Activated naive CD8-positive, alpha-beta T cell treated with anti-CD3 and anti-CD28 coated beads, Interleukin-2, amount 10 ng/mL, durations not matched to agents 7 days and 5 days (primary cell): ENCODE results near the gene ANKRD29. TPM values are rescaled to one million over a fixed set of nuclear protein-coding genes. Genes with fewer than 3 reads are reported as not detected.

Experiments
- ATAC-seq: fragments of 150-1000 bp; cut with Tn5 transposase; one replicate; pipeline ENCODE4 v1.10.0; 2021; ENCODE audit warnings: low read depth, moderate library complexity
- POLR2A ChIA-PET: fragments of 350-600 bp; sonication (Branson Sonifier 250); formaldehyde crosslinking; loops from one replicate; lab custom pipeline; 2021; ENCODE audit warnings: antibody characterized with exemption; lab: Charles Lee
- DNase-seq: peaks from one replicate; pipeline ENCODE4 v3.0.0; 2021
- H3K27ac Mint-ChIP-seq: one replicate; pipeline ENCODE4 v1.8.0; 2022; ENCODE audit warnings: mild to moderate bottlenecking, mixed read lengths
- H3K27me3 Mint-ChIP-seq: one replicate; pipeline ENCODE4 v1.8.0; 2022; ENCODE audit warnings: mild to moderate bottlenecking, moderate library complexity, mixed read lengths
- H3K36me3 Mint-ChIP-seq: one replicate; pipeline ENCODE4 v1.8.0; 2021; ENCODE audit warnings: mild to moderate bottlenecking, mixed read lengths
- H3K4me1 Mint-ChIP-seq: one replicate; pipeline ENCODE4 v1.8.0; 2021; ENCODE audit warnings: mixed read lengths
- H3K4me3 Mint-ChIP-seq: one replicate; pipeline ENCODE4 v1.8.0; 2022; ENCODE audit warnings: mild to moderate bottlenecking, moderate library complexity, mixed read lengths
- H3K9me3 Mint-ChIP-seq: one replicate; pipeline ENCODE4 v1.8.0; 2021; ENCODE audit warnings: mixed read lengths
- total RNA-seq, 2 experiments: library from RNA; stranded (reverse); gene quantifications; one replicate each; pipeline ENCODE4 v1.2.3, GENCODE V29; 2021

Gene ANKRD29
- total RNA-seq, 2 experiments from 2014 or later, result not detected

DNA sequence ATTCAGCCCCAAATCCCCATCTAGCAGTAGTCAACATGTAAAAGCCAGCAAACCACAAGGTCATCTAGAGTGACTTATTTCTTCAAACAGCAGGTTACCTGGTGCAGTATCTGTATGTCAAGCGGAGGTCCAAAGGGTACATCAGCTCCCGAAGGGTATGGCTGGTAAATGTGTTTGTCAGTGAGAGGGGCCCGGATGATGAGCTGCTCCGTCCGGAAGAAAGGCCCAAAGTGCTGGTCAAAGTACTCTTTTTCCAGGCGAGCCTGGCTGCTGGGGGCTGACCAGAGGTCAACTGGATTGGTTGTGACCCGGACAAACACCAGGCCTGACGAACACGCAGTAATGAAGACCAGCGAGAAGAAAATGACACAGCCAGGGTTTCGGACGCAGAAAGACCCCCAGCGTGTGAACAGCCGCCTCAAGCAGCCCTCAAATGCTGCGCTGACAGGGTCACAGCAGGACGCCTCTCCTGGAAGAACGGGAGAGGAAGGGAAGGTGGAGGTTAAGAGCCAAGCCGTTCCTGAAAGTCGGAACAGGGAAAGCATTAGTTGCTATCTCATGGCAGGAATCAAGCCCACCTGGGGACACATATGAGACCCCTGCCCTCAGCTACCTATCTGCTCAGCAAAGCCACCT, 106.4 kb downstream of the ANKRD29 start:
- peaks cover 5% of the 10 kb centered on the region for H3K4me1 Mint-ChIP-seq
- H3K27ac Mint-ChIP-seq, result no peak overlapping the region
- POLR2A ChIA-PET, result no interaction called here
- no peak overlapping the region for H3K4me3 Mint-ChIP-seq
- H3K27me3 Mint-ChIP-seq, result no peaks in the 10 kb centered on the region
- no peak for ATAC-seq
- DNase-seq, result no peak
- no peaks in the 10 kb centered on the region for H3K9me3 Mint-ChIP-seq
- peaks cover 40% of the 10 kb centered on the region for H3K36me3 Mint-ChIP-seq

DNA sequence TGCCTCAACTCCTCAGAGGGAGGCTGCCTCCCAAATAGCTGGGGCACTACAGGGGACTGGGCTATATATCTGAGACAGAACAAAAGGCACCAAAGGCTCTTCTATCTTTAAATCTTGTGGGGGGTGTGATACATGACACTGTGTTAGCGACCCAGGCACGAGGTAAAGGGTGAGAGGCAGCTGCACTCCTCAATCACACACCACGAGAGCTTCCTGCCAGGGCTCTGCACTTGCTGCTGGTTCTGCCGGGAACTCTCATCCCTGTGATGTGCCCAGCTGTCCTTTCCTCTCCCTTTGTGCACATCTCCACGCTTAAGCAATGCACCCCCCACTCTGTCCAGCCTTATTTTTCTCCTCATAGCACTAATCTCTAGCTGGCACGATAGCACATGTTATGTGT, 108.8 kb downstream of the ANKRD29 start:
- POLR2A ChIA-PET, result interaction anchor here (0.5 to 0.7 kb wide), 2 partner anchors 134 to 460 kb away, joined by 3 read pairs; no protein-coding TSS in a partner anchor

DNA sequence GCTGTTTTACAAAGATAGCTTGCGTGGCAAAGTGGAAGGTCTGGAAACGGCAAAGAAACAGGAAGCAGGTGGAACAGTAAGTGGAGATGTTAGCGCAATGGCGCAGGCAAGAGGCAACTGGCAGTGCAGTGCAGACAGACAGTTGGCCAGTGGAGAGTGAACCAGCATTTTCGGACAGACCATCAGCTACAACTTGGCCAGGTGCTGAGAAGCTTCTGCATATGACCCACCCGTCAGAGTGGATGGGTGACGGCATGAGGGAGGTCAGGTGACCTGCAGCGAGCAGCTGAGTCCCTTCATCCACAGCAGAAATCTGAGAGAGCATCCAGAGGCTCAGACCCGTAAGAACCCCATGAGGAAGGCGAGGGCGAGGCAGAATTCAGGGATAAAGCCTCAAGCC, 110.2 kb downstream of the ANKRD29 start:
- no peak for DNase-seq
- no peak overlapping the region for H3K4me3 Mint-ChIP-seq
- H3K36me3 Mint-ChIP-seq, result peaks cover 30% of the 10 kb centered on the region
- no peaks in the 10 kb centered on the region for H3K27me3 Mint-ChIP-seq
- no peak for ATAC-seq
- H3K27ac Mint-ChIP-seq, result no peak overlapping the region
- H3K9me3 Mint-ChIP-seq, result no peaks in the 10 kb centered on the region
- POLR2A ChIA-PET, result no interaction called here
- peaks cover 5% of the 10 kb centered on the region for H3K4me1 Mint-ChIP-seq

More for the DNA sequence above, 108.8 kb downstream of the ANKRD29 start:
- Mint-ChIP-seq H3K27me3 (no peaks in the 10 kb centered on the region), H3K27ac (no peak overlapping the region), H3K4me3 (no peak overlapping the region), H3K4me1 (peaks cover 5% of the 10 kb centered on the region), H3K9me3 (no peaks in the 10 kb centered on the region), H3K36me3 (peaks cover 36% of the 10 kb centered on the region)
- no peak for DNase-seq
- peak; percentile 26 for ATAC-seq

DNA sequence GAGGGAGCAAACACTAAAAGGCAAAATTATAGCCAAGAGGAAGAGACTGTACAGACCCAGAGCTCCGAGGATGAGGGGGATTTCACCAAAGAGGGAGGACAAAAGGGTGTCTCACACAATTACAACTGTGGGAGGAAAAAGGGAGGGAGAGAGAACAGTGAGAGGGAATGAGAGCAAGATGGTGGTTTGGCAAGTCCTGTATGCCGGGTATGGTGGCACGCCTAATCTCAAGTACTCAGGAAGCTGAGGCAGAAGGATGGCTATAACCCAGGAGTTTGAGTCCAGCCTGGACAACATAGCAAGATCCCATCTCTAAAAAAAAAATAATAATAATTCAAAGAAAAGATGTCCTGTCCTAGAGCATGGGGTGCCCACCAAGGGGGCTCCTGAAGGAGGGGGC, 110.7 kb downstream of the ANKRD29 start:
- Mint-ChIP-seq H3K27ac (peak overlapping the region; percentile 46), H3K9me3 (no peaks in the 10 kb centered on the region), H3K36me3 (peaks cover 29% of the 10 kb centered on the region), H3K4me3 (no peak overlapping the region), H3K4me1 (peaks cover 5% of the 10 kb centered on the region), H3K27me3 (no peaks in the 10 kb centered on the region)
- DNase-seq, result no peak
- no peak for ATAC-seq
- POLR2A ChIA-PET, result no interaction called here

DNA sequence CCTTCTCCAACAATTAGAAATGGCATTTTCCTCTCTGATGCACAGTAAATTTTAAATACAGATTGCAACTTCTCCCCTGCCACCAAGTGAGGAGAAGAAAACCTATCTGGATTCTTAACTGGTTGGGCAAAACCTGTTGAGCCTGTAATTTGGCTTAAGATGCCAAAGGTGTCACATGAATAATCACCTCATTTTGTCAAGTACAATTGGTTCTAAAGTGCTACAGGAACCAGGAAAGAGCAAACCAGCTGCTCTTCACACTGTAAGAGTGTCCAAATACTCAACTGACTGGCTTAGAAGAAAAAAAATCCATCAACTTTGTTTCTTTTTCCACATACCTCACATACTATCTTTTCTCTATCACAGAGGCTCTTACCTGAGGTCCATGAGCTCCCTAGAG, 111.8 kb downstream of the ANKRD29 start:
- Mint-ChIP-seq H3K9me3 (no peaks in the 10 kb centered on the region), H3K27me3 (no peaks in the 10 kb centered on the region), H3K36me3 (peaks cover 27% of the 10 kb centered on the region), H3K4me1 (peaks cover 7% of the 10 kb centered on the region), H3K27ac (no peak overlapping the region), H3K4me3 (no peak overlapping the region)
- POLR2A ChIA-PET, result no interaction called here
- ATAC-seq, result no peak
- DNase-seq, result no peak

Other genes with a start within 250 kb of the ANKRD29 start
- 10 to 100 TPM; 62.8 to 72.6 TPM for gene RIOK3, start 209.6 kb downstream of the ANKRD29 start, total RNA-seq
- 10 to 100 TPM; 55.8 to 58.3 TPM for gene RMC1, start 159.4 kb downstream of the ANKRD29 start, total RNA-seq
- gene NPC1, start 76.4 kb downstream of the ANKRD29 start, total RNA-seq, result 10 to 100 TPM; 54.5 to 55.3 TPM
- under 1 TPM; 0.14 to 0.19 TPM for gene LAMA3, start 26.5 kb upstream of the ANKRD29 start, total RNA-seq